SK-N-MC (cell line): ENCODE data around the gene IGFLR1.

ENCODE experiments used
- EZH2 ChIP-seq: fragments of 200-600 bp; sonication (generic); IDR thresholded peaks from one replicate; pipeline ENCODE4 v1.6.1; 2017; ENCODE audit warnings: antibody characterized with exemption
- POLR2AphosphoS5 ChIP-seq: IDR thresholded peaks from 2 replicates; pipeline ENCODE4 v1.6.1; 2012; ENCODE audit warnings: mild to moderate bottlenecking, low read depth, low read length, borderline replicate concordance

DNA sequence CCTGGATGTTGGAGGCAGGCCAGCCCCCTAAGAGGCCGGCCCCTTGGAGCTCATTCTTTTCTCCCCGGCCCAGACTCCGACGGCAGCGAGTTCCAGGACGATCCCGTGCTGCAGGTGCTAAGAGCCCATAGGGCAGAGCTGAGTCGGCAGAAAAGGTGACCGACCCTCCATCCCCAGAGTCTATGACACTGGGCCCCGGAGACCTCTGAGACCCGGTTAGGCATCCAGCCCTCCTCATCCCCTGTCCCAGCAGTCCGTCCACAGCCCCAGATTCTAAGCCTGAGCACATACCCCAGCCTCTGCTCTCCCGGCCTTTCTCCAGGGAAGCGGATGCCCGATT, 25.8 kb upstream of the IGFLR1 start:
- TF ChIP-seq POLR2AphosphoS5 = no peak
- TF ChIP-seq EZH2 = no peak
